ENCODE measurements around the gene IGLON5. TPM values are rescaled to one million over a fixed set of nuclear protein-coding genes. Genes with fewer than 3 reads are reported as not detected.

IGLON5 gene
- total RNA-seq, 1 experiment from 2014 or later, result not detected

DNA sequence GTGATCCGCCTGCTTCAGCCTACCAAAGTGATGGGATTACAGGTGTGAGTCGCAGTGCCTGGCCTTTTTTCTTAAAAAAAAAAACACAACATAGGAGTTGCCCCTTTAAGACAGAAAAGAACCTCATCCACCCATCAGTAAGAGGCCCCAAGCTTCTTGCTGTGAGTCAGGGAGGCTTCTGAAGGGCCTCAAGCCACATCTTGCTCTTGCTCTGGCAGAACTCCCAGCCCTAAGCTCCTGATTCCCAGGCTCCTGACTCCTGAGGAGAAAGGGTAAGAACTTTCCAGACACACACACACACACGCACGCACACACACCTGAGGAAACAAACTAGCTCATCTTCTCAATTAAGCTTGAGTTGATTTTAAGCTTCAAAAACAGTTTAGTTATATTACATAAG is 47.9 kb downstream of the IGLON5 start:
- H3K4me2 ChIP-seq (ENCODE audit: low read length), result peak overlapping the region; percentile 3; the same call in 1 of the 2 replicates
- TF ChIP-seq POLR2A (IDR thresholded peaks at IDR 0.05; ENCODE audit: borderline replicate concordance, extremely low read depth, insufficient read depth, insufficient read length) (no peak), CEBPB (IDR thresholded peaks at IDR 0.05; ENCODE audit: low read depth) (no peak), CBX3 (IDR thresholded peaks at IDR 0.05; ENCODE audit: low read depth) (no peak), EZH2 (IDR thresholded peaks at IDR 0.05) (no peak), ZBTB33 (IDR thresholded peaks at IDR 0.05; ENCODE audit: extremely low read depth, insufficient replicate concordance, low read length) (no peak), SRF (IDR thresholded peaks at IDR 0.05; ENCODE audit: low read depth) (no peak), REST (IDR thresholded peaks at IDR 0.05; ENCODE audit: low read depth) (no peak), ZFX (IDR thresholded peaks at IDR 0.05) (no peak), RAD21 (IDR thresholded peaks at IDR 0.05; ENCODE audit: low read depth) (no peak), POLR2AphosphoS5 (IDR thresholded peaks at IDR 0.05; ENCODE audit: low read depth, low read length) (no peak), JUND (IDR thresholded peaks at IDR 0.05) (no peak), ELF1 (IDR thresholded peaks at IDR 0.05; ENCODE audit: borderline replicate concordance, low read depth) (no peak), ATF3 (IDR thresholded peaks at IDR 0.05) (no peak), FOSL1 (IDR thresholded peaks at IDR 0.05; ENCODE audit: low read depth) (no peak), YY1 (IDR thresholded peaks at IDR 0.05; ENCODE audit: extremely low read depth, insufficient replicate concordance, low read depth, low read length) (no peak), TCF7L2 (IDR thresholded peaks at IDR 0.05; ENCODE audit: borderline replicate concordance, extremely low read depth, insufficient read depth, insufficient read length) (no peak), SIN3A (IDR thresholded peaks at IDR 0.05; ENCODE audit: low read depth) (no peak)
- TF ChIP-seq, protein P1, sequence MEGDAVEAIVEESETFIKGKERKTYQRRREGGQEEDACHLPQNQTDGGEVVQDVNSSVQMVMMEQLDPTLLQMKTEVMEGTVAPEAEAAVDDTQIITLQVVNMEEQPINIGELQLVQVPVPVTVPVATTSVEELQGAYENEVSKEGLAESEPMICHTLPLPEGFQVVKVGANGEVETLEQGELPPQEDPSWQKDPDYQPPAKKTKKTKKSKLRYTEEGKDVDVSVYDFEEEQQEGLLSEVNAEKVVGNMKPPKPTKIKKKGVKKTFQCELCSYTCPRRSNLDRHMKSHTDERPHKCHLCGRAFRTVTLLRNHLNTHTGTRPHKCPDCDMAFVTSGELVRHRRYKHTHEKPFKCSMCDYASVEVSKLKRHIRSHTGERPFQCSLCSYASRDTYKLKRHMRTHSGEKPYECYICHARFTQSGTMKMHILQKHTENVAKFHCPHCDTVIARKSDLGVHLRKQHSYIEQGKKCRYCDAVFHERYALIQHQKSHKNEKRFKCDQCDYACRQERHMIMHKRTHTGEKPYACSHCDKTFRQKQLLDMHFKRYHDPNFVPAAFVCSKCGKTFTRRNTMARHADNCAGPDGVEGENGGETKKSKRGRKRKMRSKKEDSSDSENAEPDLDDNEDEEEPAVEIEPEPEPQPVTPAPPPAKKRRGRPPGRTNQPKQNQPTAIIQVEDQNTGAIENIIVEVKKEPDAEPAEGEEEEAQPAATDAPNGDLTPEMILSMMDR (IDR thresholded peaks at IDR 0.05 in 2 of 3, conservative IDR thresholded peaks at IDR 0.05 in 1 of 3; ENCODE audit: borderline replicate concordance in 1 of 3, insufficient read depth in 1 of 3, low read depth in 2 of 3, low read length in 2 of 3), result no peak
- H3K27me3 ChIP-seq (ENCODE audit: insufficient read depth, low read length), result no peaks in the 10 kb centered on the region
- H3K9me3 ChIP-seq (ENCODE audit: control insufficient read depth in 1 of 2, insufficient read depth in 1 of 2, low read depth in 1 of 2, low read length in 2 of 2), result no peaks in the 10 kb centered on the region
- H4K20me1 ChIP-seq (ENCODE audit: insufficient read depth), result no peaks in the 10 kb centered on the region
- no peak overlapping the region for H2AFZ ChIP-seq (ENCODE audit: low read depth, low read length, poor library complexity, severe bottlenecking)
- DNase-seq (ENCODE audit: low read depth, low spot score) (no peak), ATAC-seq (no peak)
- H3K36me3 ChIP-seq (ENCODE audit: control insufficient read depth in 1 of 2, insufficient read depth in 2 of 2, low read length in 2 of 2), result no peaks in the 10 kb centered on the region
- no TSS peak for BruUV-seq (replicated peaks)
- no peaks in the 10 kb centered on the region for H3K9me2 ChIP-seq (ENCODE audit: insufficient read depth)
- no peak overlapping the region for H3K4me3 ChIP-seq (replicated peaks in 1 of 2; ENCODE audit: low read depth in 1 of 2, low read length in 2 of 2)
- ChIA-PET CTCF (no interaction called here), RAD21 (ENCODE audit: low non-redundant PET in 1 of 2, low total read pairs in 2 of 2, uncharacterized antibody in 2 of 2, unreplicated experiment in 2 of 2) (no interaction called here), POLR2A (interaction anchor here (0.8 to 1.7 kb wide), 2 partner anchors 9 to 20 kb away, joined by 4 to 5 read pairs; no protein-coding TSS in a partner anchor)
- peak overlapping the region; percentile 13; the same call in 1 of the 2 replicates for H3K27ac ChIP-seq (ENCODE audit: low read depth, low read length)
- H3K79me2 ChIP-seq (ENCODE audit: insufficient read depth, low read length), result peaks cover 42% of the 10 kb centered on the region
- H3K9ac ChIP-seq (ENCODE audit: low read length), result no peak overlapping the region
- peaks cover 42 to 46% of the 10 kb centered on the region in 2 experiments for H3K4me1 ChIP-seq (ENCODE audit: control insufficient read depth in 1 of 2, insufficient read depth in 2 of 2, low read length in 2 of 2)
- intact Hi-C loops (cut with micrococcal nuclease), result no loop called here
